Esophagus squamous epithelium (tissue), 5 donors: Measurements from ENCODE around the gene GULP1. TPM values are rescaled to one million over a fixed set of nuclear protein-coding genes. Genes with fewer than 3 reads are reported as not detected.

ENCODE experiments used
- DNase-seq: peaks from one replicate; lab custom pipeline; 2025; lab: John Stamatoyannopoulos, UW
- H3K27ac ChIP-seq, 4 donors: fragments of 200-600 bp; sonication (generic); one replicate each; pipeline ENCODE4 v1.5.1; 2016 to 2019; ENCODE audit warnings: mild to moderate bottlenecking in 1 of 4
- H3K27me3 ChIP-seq, 4 donors: fragments of 200-600 bp; sonication (generic); 1 replicate in 3 of 4; 2 replicates in 1 of 4; pipeline versions ENCODE4 v1.5.1 to v1.6.0; 2017 to 2021; ENCODE audit warnings: antibody characterized with exemption in 1 of 4
- H3K36me3 ChIP-seq, 3 donors: fragments of 200-600 bp; sonication (generic); one replicate each; pipeline ENCODE4 v1.5.1; 2016 to 2019
- H3K4me1 ChIP-seq, 3 donors: fragments of 200-600 bp; sonication (generic); one replicate each; pipeline ENCODE4 v1.5.1; 2017 to 2019
- H3K4me3 ChIP-seq, 4 donors: fragments of 200-600 bp; sonication (generic); 1 replicate in 3 of 4; 2 replicates in 1 of 4; pipeline ENCODE4 v1.5.1; 2016 to 2019; ENCODE audit warnings: mild to moderate bottlenecking in 2 of 4, moderate library complexity in 1 of 4
- H3K9me3 ChIP-seq, 3 donors: fragments of 200-600 bp; sonication (generic); one replicate each; pipeline ENCODE4 v1.5.1; 2016 to 2019
- CTCF ChIP-seq, 6 experiments: fragments of 450-650 bp in 4 of 6; fragments of 200-600 bp in 2 of 6; sonication (generic) in 2 of 6; IDR thresholded peaks; one replicate each; pipeline ENCODE4 v1.5.1; 2016 to 2019; ENCODE audit warnings: antibody characterized with exemption in 6 of 6, mild to moderate bottlenecking in 4 of 6, moderate library complexity in 4 of 6
- POLR2A ChIP-seq, 4 donors: fragments of 450-650 bp; IDR thresholded peaks; one replicate each; pipeline ENCODE4 v1.6.1; 2017; ENCODE audit warnings: antibody characterized with exemption in 4 of 4, mild to moderate bottlenecking in 4 of 4, moderate library complexity in 3 of 4
- WGBS, 2 donors: methylation state at CpG; one replicate each; pipeline ENCODE4 v1.1.5; 2018; 5-methylcytosine and 5-hydroxymethylcytosine counted together
- intact Hi-C: fragments of 100-400 bp; cut with DNase I; formaldehyde crosslinking; loops from one replicate; pipeline ENCODE4 v1.15.0; 2022
- total RNA-seq, 4 donors: library from RNA; depleted of rRNA; stranded (reverse); fragments of >200 nt; gene quantifications; one replicate each; pipeline ENCODE4 v1.1.0, GENCODE V29; 2016
- donor health status: DM: yes; HTN: yes; CAD: no.

GULP1 gene
- total RNA-seq, 4 donors from 2014 or later, result 10.4 to 39.3 (median 24.2) TPM

GRCh38 chr2:188388831-188389230 lies 97.2 kb downstream of the GULP1 start:
- H3K36me3 ChIP-seq, result peaks cover 0 to 29% (median 0%) of the 10 kb centered on the region in 3 donors
- 75 to 81% methylated on average over 3 of the region's 3 CpGs for WGBS, 2 donors
- no peaks in the 10 kb centered on the region for H3K27me3 ChIP-seq
- no peak overlapping the region for H3K27ac ChIP-seq
- TF ChIP-seq CTCF (IDR thresholded peaks at IDR 0.05) (no peak), POLR2A (IDR thresholded peaks at IDR 0.05) (no peak)
- H3K4me1 ChIP-seq, result no peaks in the 10 kb centered on the region
- intact Hi-C loops, result no loop called here
- no peaks in the 10 kb centered on the region for H3K9me3 ChIP-seq
- H3K4me3 ChIP-seq, result no peak overlapping the region
- no peak for DNase-seq

GRCh38 chr2:188391354-188391753 lies 99.7 kb downstream of the GULP1 start:
- Histone ChIP-seq H3K4me1 (no peaks in the 10 kb centered on the region), H3K27me3 (no peaks in the 10 kb centered on the region), H3K9me3 (no peaks in the 10 kb centered on the region), H3K27ac (no peak overlapping the region), H3K36me3 (peaks cover 0 to 7% (median 0%) of the 10 kb centered on the region in 3 donors), H3K4me3 (no peak overlapping the region)
- TF ChIP-seq POLR2A (IDR thresholded peaks at IDR 0.05), result no peak
- TF ChIP-seq CTCF (IDR thresholded peaks at IDR 0.05), result no peak
- no peak for DNase-seq
- intact Hi-C loops, result no loop called here

- WGBS, 2 donors, result 89 to 92% methylated on average over 4 of the region's 4 CpGs
These were observed 103.3 kb downstream of the GULP1 start for GRCh38 chr2:188394931-188395472.

GRCh38 chr2:188395903-188396689 lies 104.4 kb downstream of the GULP1 start:
- no peak for DNase-seq
- WGBS, 2 donors, result 87 to 90% methylated on average over 3 to 9 of the region's 10 CpGs
- intact Hi-C loops, result no loop called here
- TF ChIP-seq POLR2A (IDR thresholded peaks at IDR 0.05) (no peak), CTCF (IDR thresholded peaks at IDR 0.05) (no peak)
- H3K4me3 ChIP-seq, result no peak overlapping the region
- H3K9me3 ChIP-seq, result no peaks in the 10 kb centered on the region
- no peaks in the 10 kb centered on the region for H3K27me3 ChIP-seq
- H3K36me3 ChIP-seq, result peaks cover 0 to 5% (median 0%) of the 10 kb centered on the region in 3 donors
- H3K4me1 ChIP-seq, result no peaks in the 10 kb centered on the region
- no peak overlapping the region for H3K27ac ChIP-seq

More at GRCh38 chr2:188394931-188395472, 103.3 kb downstream of the GULP1 start:
- intact Hi-C loops, result no loop called here
- Histone ChIP-seq H3K4me1 (no peaks in the 10 kb centered on the region), H3K27me3 (no peaks in the 10 kb centered on the region), H3K27ac (no peak overlapping the region), H3K9me3 (no peaks in the 10 kb centered on the region), H3K4me3 (no peak overlapping the region), H3K36me3 (peaks cover 0 to 5% (median 0%) of the 10 kb centered on the region in 3 donors)
- no peak for TF ChIP-seq POLR2A (IDR thresholded peaks at IDR 0.05)
- no peak for TF ChIP-seq CTCF (IDR thresholded peaks at IDR 0.05)
- no peak for DNase-seq

- H3K27me3 ChIP-seq, result no peaks in the 10 kb centered on the region
- no peak overlapping the region for H3K27ac ChIP-seq
- WGBS, 2 donors, result 82 to 90% methylated on average over 3 of the region's 3 CpGs
- peaks cover 0 to 5% (median 0%) of the 10 kb centered on the region in 3 donors for H3K36me3 ChIP-seq
- DNase-seq, result no peak
- H3K4me1 ChIP-seq, result no peaks in the 10 kb centered on the region
- TF ChIP-seq POLR2A (IDR thresholded peaks at IDR 0.05) (no peak), CTCF (IDR thresholded peaks at IDR 0.05) (no peak)
- H3K4me3 ChIP-seq, result no peak overlapping the region
- intact Hi-C loops, result no loop called here
- H3K9me3 ChIP-seq, result no peaks in the 10 kb centered on the region
These were observed 107.5 kb downstream of the GULP1 start for GRCh38 chr2:188399159-188399558.
